AG10803 (cell line): ENCODE results near the gene FMNL2.
"Not testable (repeated sequence)": the region's sequence is repeated elsewhere in the genome, so short reads cannot be mapped to it uniquely, and the experiment has no call there.

Experiments used
- DNase-seq: peaks from one replicate; pipeline ENCODE4 v3.0.0; 2010; ENCODE audit warnings: low read depth
- H3K4me3 ChIP-seq: 2 replicates; pipeline ENCODE4 v1.5.1; 2011; ENCODE audit warnings: mild to moderate bottlenecking, low read length, control low read depth
- CTCF ChIP-seq: conservative IDR thresholded peaks from 2 replicates; pipeline ENCODE4 v1.5.1; 2011; ENCODE audit warnings: mild to moderate bottlenecking, low read length, control low read depth, inconsistent platforms

FMNL2 gene

DNA sequence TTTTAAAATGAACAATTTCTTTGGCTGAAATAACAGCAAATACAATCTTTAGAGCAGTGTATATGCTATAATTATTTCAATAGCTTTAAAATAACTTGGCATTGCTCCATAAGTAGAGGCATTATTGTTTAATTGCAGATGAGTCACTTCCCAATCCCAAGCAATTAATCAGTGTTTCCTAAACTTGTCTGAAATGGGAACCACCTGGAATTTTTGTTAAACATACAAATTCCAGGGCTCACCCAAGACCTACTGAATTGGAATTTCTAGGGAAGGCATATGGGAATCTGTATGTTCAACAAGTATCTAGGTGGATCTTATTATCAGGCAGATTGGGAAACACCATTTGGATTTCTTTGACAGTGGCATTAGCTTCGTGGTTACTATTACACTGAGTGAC, 27.1 kb upstream of the FMNL2 start:
- no peak for TF ChIP-seq CTCF
- DNase-seq: no peak
- H3K4me3 ChIP-seq: no peak overlapping the region

DNA sequence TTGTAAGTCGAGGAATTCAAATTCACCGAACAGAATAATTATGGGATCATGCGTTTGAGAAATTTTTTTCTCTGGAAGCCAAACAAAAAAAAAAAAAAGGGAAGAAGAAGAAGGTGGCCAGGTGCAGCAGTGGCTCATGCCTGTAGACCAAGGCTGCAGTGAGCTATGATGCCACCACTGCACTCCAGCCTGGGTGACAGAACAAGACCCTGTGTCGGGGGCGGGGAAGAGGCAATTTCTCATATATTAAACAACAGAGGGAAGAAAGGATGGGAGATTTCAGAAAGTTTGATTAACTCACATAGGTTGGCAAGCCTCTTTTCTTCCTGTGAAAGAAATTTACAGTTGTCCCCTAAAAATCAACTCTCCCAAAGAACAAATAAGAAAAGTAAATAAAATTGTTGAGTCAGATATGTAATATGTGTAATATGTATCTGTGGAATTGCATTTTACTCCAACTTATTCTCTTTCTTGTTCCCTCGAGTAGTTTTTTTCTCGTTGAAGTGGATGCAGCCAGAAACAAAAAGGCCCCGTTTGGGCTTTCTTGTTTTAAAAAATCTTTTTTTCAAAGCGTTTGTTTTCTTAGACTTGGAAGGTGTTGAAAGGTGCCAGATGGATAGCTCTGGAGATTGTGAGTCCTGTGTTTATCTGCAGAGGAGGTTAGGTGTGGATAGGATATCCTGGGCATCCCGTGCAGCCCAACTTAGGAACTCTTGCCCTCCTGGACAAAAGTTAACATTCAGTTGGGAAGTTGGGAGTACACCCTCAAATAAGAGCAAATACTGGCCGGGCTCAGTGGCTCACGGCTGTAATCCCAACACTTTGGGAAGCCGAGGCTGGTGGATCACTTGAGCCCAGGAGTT, 25.4 kb upstream of the FMNL2 start:
- TF ChIP-seq CTCF: no peak
- no peak overlapping the region for H3K4me3 ChIP-seq
- DNase-seq: no peak

DNA sequence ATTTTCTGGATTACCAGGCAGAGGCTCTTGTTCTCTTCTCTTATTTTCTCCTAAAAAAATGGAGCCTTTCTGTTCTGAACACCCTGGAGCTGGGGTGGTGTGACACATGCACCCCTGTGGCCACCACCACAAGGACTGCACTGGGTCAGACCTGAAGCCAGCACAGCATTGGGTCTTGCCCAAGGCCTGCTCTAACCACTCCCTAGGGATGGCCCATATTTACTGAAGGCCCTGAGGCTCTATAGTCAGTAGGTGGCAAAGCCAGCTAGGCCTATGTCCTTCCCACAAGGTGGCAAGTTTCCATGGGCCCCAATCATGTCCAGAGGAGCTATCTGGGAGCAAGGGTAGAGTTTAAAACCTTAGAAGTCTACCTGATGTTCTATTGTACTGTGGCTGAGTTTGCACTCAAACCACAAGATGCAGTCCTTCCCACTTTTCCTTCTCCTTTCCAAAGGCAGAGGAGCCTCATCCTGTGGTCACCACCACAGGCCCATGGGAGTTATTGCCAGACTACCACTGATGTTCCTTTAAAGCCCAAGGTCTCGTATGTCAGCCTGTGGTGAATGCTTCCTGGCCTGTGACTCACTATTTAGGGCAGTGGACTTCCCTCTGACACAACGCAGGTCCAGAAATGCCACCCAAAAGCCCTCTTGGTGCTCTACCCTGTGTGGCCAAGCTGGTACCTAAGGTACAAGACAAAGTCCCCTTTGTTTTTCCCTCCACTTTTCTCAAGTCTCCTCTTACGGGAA, 15.0 kb upstream of the FMNL2 start:
- no peak overlapping the region for H3K4me3 ChIP-seq
- DNase-seq: peak; percentile 29
- no peak for TF ChIP-seq CTCF

GRCh38 chr2:152320814-152321213, 14.2 kb upstream of the FMNL2 start:
- no peak overlapping the region for H3K4me3 ChIP-seq
- DNase-seq: no peak
- no peak for TF ChIP-seq CTCF

GRCh38 chr2:152322222-152322621, 12.8 kb upstream of the FMNL2 start:
- no peak for TF ChIP-seq CTCF
- DNase-seq: no peak
- no peak overlapping the region for H3K4me3 ChIP-seq

DNA sequence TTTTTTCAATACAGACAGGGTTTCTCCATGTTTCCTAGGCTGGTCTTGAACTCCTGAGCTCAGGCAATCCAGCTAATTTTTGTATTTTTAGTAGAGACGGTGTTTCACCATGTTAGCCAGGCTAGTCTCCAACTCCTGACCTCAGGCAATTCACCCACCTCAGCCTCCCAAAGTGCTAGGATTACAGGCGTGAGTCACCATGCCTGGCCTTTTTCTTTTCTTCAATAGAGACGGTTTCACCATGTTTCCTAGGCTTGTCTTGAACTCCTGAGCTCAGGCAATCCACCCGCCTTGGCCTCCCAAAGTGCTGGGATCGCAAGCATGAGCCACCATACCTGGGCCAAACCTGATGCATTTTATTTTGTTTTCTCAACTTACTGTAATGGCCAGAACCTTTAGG, 9.8 kb upstream of the FMNL2 start:
- DNase-seq, H3K4me3 ChIP-seq: not testable (repeated sequence)

DNA sequence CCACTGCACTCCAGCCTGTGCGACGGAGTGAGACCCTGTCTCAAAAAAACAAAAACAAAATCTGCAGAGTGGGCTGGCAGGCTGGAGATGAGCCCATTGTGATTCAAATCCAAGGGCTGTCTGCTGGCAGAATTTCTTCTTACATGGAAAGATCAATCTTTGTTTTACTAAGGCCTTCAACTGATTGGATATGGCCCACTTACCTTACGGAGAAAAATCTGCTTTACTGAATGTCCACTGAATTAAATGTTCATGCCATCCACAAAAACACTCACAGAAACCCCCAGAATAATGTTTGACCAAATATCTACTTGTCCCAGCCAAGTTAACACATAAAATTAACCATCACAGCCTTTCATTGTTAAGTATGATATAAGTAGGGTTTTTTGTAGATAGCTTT, 8.3 kb upstream of the FMNL2 start:
- DNase-seq: no peak
- TF ChIP-seq CTCF: no peak
- H3K4me3 ChIP-seq: no peak overlapping the region
